GM19452 (cell line): Measurements from ENCODE around the gene MMP25.

Source experiments
- ATAC-seq: cut with Tn5 transposase; IDR thresholded peaks from one replicate; pipeline ENCODE4 v1.9.1; 2021; ENCODE audit not compliant: unreplicated experiment

The MMP25 gene, protein sequence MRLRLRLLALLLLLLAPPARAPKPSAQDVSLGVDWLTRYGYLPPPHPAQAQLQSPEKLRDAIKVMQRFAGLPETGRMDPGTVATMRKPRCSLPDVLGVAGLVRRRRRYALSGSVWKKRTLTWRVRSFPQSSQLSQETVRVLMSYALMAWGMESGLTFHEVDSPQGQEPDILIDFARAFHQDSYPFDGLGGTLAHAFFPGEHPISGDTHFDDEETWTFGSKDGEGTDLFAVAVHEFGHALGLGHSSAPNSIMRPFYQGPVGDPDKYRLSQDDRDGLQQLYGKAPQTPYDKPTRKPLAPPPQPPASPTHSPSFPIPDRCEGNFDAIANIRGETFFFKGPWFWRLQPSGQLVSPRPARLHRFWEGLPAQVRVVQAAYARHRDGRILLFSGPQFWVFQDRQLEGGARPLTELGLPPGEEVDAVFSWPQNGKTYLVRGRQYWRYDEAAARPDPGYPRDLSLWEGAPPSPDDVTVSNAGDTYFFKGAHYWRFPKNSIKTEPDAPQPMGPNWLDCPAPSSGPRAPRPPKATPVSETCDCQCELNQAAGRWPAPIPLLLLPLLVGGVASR

DNA sequence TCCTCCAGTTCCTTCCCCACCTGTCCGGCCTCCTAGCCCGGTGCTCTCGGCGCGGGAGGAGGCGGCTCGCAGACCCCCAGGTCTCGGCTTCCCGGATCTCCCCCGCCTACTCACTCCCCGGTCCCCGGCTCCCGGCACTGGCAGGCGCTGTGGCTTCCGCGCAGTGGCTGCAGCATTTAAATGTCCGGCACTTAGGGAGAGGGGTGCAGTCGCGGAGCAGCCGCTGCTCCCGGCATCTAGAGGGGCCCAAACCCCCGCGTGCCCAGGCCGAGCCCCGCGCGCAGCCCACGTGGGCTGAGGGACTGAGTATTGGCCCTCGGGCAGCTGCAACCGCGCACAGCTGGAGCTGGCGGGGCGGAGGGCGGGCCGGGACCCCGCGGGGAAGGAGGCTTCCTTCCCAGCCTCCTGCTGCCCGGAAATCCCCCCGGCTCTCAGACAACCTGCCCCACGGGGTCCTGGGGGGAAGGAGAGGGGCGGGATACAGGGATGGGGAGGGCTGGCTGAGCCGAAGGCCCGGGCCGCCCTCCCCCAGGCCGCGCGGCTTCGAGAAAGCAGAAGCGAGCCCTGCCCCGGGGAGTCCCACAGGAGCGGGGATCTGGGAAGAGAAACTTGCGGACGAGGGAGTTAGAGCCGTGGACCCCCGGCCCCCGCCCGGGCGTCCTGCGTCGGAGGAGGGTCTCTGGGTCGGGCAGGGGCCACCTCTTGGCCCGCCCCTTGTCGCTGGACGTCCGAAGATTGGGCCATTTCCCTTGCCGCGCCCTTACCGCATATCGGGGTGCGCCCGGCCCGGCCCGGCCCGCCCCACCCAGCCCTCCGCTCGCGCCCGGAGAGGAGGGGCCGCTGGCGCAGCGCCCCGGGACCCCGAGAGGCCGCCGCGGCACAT is at the start of gene MMP25:
TSS of gene MMP25 (plus strand) at position 804 of the 883 bp plus-strand sequence. CDS start 357 bp downstream, outside the sequence.
- no peak for ATAC-seq

DNA sequence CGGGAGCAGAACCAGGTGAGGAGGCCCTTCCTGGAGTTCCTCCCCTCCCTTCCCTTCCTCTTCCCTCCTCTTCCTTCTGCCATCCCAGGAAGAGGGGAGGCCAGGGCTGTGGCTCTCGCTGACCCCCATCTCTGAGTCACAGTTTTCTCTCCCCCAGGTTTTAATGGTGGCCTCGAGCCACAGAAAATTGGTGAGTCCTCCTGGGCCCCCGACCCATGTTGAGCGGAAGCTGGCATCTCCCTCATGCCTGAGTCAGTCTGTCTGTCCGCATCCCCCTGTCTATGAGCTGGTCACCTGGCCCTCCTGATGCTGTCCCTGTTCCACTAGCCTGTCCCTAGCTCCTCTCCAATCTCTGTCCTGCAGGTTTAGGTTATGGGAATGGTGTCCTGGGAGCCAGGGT is 46.4 kb upstream of the MMP25 start:
- ATAC-seq: no peak

DNA sequence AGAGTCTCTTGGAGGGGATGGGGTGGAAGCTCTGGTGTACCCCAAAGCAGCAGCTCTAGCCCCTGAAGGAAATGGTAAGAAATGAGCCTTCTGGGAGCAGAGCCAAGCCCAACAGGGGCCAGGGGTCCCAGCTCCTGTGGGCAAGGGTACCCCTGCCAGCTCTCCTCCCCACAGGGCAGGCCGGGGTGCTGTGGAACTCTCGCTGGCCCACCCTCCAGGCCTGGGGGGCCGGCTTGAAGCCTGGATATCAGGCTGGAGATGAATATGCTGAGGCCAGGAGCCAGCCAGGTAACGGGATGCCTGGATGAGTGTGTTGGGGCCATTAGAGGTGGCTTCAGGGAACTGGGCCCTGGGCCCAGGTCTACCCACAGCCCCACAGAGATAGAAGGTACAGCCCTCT is 45.8 kb upstream of the MMP25 start:
- ATAC-seq: no peak

DNA sequence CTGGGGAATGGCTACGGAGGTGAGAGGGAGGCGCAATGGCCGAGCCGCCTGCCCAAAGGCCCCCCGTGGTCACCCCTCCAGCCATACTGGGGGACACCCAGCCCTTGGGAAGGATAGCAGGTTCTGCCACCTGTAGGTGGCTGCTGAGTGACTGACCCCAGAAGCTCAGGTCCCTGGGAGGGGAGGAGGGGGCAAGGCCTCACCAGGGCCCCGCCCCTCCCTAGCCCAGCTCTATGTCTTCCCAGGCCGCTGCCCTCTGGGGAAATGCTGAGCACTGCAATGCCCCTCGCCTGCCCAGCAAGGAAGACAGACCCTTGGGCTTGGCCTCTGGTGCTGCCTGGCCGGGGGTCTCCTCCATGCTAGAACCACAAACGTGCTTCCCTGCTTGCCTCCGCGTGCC is 45.0 kb upstream of the MMP25 start:
- no peak for ATAC-seq

DNA sequence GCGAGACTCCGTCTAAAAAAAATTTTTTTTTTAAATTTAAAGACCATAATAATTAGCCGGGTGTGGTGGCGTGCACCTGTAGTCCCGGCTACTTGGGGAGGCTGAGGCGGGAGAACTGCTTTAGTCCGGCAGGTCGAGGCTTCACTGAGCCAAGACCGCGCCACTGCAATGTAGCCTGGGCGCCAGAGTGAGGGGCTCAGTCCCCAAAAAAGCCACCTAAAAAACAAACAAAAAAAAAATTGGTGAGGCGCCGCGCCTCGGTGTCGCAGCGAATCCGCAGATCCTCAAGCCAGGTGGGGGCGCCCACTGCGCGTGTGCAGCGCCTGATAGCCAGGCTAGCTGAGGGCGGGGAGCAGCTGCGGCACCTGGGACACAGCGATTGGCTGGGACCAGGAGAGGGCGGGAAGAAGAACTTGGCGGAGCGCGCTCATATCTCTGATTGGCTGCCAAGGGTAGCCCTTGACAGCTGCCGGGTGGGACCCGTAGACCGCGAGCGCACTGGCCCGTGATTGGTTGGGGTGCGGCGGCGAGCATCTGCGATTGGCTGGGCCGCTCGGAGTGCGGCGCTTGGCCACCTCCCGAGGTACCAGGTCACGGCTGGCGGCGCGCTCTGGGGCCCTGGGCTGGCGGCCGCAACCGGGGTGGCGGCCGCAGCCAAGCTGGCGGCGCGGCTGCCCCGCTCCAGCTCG is 42.6 kb upstream of the MMP25 start:
- peak; percentile 96 for ATAC-seq

DNA sequence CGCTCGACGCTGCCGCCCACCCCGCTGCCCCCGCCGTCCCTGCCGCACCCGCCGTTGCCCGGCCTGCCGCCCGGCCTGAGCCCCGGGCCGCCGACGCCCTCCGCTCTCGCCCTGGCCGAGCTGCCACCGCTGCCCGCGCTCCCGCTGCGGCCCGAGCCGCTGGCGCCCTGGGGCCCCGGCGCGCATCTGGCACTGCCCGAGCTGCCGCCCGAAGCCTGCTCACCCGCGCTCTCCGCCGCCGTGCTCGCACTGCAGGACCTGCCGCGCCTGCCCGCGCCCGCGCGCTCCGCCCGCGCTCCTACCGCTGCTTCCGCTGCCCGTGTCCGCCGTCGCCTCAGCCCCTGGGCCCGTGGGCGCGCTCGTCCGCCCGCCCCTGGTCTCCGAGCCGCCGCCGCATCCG is 42.0 kb upstream of the MMP25 start:
- ATAC-seq: no peak

DNA sequence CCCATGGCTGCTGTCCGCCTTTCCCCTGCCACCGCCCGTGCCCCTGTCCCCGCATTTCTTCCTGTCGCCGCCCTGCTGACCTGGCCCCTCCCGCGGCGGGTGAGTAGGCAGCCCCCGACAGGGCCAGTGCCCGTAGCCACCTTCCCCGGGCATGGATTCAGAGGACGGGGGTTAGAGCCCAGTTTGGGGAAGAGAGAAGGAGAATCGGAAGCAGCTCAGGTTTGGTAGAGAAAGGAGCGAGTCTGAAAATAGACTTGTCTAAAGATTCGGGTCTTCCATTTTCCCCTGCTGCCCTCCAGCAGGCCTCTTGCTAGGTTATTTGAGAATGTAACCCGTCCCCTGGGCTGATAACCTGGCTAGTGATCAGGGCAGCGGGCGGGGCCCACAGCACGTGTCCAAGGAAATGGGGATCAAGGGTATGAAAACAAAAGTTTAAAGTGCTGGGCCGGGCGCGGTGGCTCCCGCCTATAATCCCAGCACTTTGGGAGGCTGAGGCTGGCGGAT is 41.5 kb upstream of the MMP25 start:
- no peak for ATAC-seq

DNA sequence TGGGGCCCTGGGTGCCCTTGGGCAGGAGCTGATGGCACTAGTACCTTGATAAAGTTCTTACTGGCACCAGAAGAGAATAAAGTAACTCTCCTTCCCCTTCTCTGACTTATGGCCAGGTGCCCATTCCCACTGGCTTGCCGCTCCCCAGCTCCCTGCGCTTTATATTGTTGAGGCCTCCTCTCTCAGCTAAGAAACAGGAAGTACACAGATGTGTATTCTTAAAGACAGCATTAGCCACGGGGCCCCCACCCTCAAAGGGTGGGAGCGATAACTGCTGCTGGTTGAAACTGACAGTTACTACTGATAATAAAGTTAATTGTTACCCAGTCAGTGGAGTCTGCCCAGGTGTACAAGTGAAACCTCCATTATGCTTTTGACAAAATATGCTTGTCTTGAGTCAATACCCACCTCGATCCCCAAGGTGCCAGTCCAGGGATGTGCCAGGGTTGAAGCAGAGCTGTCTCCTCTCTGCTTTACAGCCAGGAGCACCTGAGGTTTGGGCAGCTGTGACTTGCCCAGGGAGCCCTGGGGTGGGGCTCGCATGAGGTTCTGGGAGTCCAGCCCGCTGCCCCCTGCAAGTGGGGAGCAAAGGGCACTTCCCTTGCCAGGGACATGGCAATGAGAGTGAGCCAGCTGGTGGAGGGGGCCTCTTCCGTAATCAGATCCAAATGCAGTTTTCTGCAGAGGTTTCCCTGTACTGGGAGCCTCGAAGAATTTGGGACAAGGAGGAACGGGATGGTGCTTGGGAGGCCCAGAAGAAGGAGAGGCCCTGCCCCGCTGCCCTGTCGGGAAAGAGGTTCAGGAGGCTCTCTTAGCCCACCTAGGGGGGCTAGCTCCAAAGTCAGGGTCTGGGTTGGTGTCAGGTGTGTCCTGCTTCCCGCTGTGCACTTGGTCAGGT is 39.1 kb upstream of the MMP25 start:
- no peak for ATAC-seq

DNA sequence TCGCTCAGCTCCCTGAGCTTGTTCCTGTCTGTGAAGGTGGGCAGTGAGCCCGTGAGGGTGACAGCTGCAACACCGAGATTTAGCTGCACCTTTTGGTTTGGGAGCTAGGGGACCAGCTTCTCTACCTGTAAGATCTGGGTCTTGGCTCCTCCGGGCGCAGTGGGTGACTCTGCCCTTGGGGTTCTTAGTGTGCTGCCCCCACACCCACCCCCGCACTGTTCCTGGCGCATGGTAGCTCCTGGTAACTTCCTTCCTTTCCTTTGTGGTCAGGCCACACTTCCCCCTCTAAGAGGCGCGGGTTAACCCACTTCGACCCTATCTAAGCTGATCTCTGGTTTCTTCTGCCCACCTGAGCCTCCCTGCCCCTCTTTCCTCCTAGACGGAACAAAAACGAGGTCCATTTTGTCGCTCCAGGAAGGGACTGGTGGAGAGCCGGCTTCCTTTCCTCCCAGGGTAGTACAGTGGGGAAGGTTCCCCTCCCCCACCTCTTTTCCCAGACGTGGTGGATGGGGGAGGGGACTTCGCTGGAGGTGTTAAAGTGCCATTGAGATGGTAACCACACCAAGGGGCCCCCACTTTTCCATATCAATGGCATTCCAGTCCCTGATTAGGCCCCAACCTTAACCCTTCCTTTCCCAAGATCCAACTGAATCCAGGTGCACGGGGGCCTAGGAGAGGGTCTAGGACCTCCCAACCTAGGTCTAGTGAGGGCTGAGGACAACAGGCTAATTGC is 38.2 kb upstream of the MMP25 start:
- no peak for ATAC-seq

DNA sequence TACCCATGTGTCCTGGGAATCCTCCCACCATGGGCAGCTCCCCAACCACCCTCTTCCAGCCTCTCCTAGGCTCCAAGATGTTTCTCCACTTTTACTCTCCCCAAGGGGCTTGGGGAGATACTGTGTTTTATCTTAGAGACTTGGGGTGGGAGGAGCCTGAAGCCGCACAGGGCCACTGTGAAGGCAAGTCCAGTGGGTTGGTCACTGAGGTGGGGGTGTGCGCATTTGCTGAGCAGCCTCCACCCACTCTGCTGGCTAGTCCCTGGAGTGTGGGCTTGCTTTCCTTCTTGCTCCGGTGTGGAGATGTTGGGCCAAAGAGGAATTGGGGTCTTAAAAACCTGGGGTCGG is 37.7 kb upstream of the MMP25 start:
- ATAC-seq: no peak

DNA sequence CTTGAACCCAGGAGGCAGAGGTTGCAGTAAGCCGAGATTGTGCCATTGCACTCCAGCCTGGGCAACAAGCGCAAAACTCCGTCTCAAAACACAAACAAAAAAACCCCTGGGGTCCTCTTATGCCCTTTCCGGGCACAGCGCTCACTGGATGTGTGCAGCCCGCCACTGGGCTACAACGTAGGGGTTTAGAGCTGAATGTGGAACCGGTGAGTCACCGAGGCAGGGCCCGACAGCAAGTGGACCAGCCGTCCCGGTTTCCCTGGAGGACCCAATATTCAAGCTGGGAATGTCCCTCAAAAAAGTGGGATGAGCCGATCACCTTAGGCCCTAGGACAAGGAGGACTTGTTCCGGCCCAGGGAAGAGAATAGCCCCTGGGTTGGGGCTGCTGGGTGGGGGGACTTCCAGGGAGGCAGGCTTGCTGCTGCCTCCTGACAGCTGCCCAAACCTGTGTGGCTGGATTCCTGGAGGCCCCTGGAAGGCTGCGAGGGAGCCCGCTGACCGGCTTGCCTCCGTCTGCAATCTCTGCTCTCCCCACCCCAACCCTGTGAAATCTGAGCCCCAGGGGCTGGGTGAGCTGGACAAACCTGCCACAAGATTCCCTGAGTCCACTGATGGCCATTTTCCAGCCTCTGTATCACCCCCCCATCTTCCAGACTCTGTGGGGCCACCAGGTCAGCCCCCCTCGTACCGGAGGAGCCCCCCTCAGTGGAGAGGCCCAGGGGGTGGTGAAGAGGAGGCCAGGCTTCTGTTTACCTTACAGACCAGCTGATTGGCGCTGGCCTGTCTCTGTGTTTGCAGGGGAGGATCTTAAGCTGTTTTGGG is 36.6 kb upstream of the MMP25 start:
- no peak for ATAC-seq

DNA sequence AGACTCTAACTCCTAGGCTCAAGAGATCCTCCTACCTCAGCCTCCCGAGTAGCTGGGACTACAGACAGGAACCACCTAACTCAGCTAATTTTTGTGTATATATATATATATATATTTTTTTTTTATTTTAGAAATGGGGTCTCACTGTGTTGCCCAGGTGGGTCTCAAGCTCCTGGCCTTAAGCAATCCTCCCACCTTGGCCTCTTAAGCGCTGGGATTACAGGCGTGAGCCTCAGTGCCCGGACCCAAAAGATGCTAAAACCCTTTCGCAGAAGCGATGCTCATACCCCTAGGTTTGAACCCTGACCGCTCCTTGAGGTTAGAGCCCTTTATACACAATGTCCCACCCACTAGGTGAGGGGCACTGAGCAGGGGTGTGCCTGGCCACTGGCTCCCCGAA is 35.9 kb upstream of the MMP25 start:
- no peak for ATAC-seq

DNA sequence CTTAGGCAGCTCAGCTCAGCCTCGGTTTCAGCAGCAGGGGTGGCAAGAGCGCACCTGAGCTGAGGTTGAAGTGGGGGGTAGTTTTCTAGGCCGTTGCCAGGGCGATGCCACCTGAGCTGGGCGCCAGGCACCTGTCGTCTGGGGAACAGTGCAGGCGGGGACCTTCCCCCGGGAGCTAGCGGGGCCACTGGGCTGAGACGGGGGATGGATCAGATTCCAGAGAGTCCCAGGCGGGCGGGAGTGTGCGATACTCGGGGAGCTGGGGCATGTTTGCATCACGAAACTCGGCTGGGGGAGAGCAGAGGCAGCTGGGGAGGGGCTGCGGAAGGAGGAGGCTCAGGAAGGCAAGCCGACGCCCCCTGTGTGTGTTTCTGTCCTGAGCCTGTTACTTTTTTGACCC is 34.1 kb upstream of the MMP25 start:
- ATAC-seq: no peak

DNA sequence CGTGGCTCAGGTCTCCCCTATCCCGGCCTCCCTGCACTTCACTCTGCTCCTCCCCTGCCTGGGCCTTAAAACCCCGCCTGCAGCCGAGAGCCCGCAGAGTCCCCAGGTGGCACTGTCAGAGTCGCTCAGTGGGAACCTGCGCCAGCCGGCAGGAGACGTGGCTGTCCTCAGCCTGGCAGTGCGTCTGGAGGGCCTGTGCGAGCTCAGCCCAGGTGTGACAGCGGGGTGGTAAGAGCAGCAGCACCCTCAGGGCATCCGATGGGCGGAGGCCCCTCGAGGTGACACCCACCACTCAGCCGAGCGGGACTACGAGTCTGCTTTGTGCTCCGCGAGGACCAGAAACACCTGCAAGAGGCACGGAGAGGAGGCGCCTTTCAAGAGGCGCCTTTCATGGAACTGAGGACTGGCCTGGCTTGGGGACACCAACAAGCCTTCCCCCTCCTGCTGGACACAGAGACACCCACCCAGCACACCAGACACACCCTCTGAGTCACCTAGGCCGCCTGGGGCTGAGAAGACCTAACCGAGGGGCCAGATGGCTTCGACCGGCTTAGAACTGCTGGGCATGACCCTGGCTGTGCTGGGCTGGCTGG is 33.4 kb upstream of the MMP25 start, which contains the start of gene CLDN9:
TSS of gene CLDN9 (plus strand) at position 96 of the 593 bp plus-strand sequence. CDS start at position 536, 440 bp downstream.
- ATAC-seq: no peak

DNA sequence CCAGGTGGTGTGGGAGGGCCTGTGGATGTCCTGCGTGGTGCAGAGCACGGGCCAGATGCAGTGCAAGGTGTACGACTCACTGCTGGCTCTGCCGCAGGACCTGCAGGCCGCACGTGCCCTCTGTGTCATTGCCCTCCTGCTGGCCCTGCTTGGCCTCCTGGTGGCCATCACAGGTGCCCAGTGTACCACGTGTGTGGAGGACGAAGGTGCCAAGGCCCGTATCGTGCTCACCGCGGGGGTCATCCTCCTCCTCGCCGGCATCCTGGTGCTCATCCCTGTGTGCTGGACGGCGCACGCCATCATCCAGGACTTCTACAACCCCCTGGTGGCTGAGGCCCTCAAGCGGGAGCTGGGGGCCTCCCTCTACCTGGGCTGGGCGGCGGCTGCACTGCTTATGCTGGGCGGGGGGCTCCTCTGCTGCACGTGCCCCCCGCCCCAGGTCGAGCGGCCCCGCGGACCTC is 32.8 kb upstream of the MMP25 start:
- ATAC-seq: no peak

DNA sequence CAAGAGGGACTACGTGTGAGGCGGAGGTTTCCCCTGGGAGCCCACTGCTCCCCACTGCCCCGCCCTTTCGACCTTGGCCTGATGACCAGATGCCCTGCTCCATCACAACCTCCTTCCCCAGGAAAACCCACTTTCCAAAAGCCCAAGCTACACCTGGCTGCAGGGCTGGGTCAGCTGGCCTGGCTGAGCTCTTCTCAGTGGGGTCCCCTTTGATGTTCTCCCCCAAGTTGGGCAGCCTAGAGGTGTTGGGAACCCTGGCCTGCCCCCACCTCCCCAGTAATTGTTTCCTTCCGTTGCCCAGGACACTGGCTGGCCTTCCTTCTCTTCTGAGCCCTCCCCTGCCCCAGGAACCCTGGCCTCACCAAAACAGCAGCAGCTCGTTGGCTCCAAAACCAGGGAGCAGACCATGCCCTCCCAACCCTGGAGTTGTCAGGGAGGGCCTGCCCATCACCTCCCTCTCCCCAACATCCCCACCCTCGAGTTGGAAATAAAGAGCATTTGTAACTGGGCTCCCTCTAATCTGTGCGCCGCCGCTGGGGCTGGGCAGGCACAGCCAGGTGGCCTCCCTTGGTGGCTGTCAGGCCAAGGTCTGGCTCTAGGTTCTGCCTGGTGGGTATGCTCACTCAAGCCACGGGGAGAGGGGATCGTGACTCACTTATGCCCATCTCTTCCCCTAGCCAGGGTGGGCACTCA is 32.2 kb upstream of the MMP25 start:
- ATAC-seq: no peak

DNA sequence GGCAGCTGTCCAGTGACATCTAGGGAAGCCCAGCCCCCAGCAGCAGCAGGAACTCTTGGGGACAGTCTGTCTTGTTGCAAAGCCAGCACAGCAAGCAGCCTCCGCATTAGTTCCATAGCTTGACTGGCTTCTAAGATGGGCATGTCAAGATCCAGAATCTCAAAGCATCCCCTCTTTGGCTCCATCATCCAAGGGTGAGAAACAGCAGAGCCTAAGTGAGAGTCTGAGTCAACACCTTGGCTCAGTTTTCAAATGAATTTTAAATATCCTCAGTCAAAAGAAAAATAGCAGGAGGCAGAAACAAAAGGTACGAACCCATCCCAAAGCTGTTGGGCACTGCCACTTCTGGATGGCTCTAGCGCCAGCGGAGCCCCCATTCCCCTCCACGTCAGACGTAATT is 31.4 kb upstream of the MMP25 start:
- no peak for ATAC-seq
